Measurements from ENCODE around the gene KIRREL1. TPM values are rescaled to one million over a fixed set of nuclear protein-coding genes. Genes with fewer than 3 reads are reported as not detected.

Gene KIRREL1
- total RNA-seq, 1 donor from 2014 or later, result 10.9 TPM

- intact Hi-C loops (cut with DNase I), result no loop called here
- no peak for DNase-seq (ENCODE audit: low spot score)
Observed at GRCh38 chr1:158049853-158050252, 56.4 kb downstream of the KIRREL1 start.

- intact Hi-C loops (cut with DNase I), result no loop called here
- DNase-seq (ENCODE audit: low spot score), result no peak
Observed at GRCh38 chr1:158053276-158053675, 59.8 kb downstream of the KIRREL1 start.

- intact Hi-C loops (cut with DNase I), result no loop called here
- DNase-seq (ENCODE audit: low spot score), result no peak
Observed at GRCh38 chr1:158054721-158055120, 61.3 kb downstream of the KIRREL1 start.

GRCh38 chr1:158055854-158056253, 62.4 kb downstream of the KIRREL1 start:
- no peak for DNase-seq (ENCODE audit: low spot score)
- intact Hi-C loops (cut with DNase I), result no loop called here

- intact Hi-C loops (cut with DNase I), result no loop called here
- no peak for DNase-seq (ENCODE audit: low spot score)
Observed at GRCh38 chr1:158056498-158056897, 63.1 kb downstream of the KIRREL1 start.

- DNase-seq (ENCODE audit: low spot score), result no peak
- intact Hi-C loops (cut with DNase I), result no loop called here
Observed at GRCh38 chr1:158058237-158058985, 65.0 kb downstream of the KIRREL1 start.

- no peak for DNase-seq (ENCODE audit: low spot score)
- intact Hi-C loops (cut with DNase I), result no loop called here
Observed at GRCh38 chr1:158059984-158060383, 66.5 kb downstream of the KIRREL1 start.

- no peak for DNase-seq (ENCODE audit: low spot score)
- intact Hi-C loops (cut with DNase I), result no loop called here
Observed at GRCh38 chr1:158062174-158062573, 68.7 kb downstream of the KIRREL1 start.

- intact Hi-C loops (cut with DNase I), result loop anchor here (2.0 kb wide), 1 partner anchor 23 kb away; no protein-coding TSS in a partner anchor
- no peak for DNase-seq (ENCODE audit: low spot score)
Observed at GRCh38 chr1:158067662-158068061, 74.2 kb downstream of the KIRREL1 start.

GRCh38 chr1:158068918-158069317, 75.5 kb downstream of the KIRREL1 start:
- intact Hi-C loops (cut with DNase I), result loop anchor here (2.0 kb wide), 1 partner anchor 24 kb away; no protein-coding TSS in a partner anchor
- no peak for DNase-seq (ENCODE audit: low spot score)

GRCh38 chr1:158071138-158071537, 77.7 kb downstream of the KIRREL1 start:
- intact Hi-C loops (cut with DNase I), result no loop called here
- no peak for DNase-seq (ENCODE audit: low spot score)

- DNase-seq (ENCODE audit: low spot score), result no peak
- intact Hi-C loops (cut with DNase I), result no loop called here
Observed at GRCh38 chr1:158075078-158075477, 81.6 kb downstream of the KIRREL1 start.

- intact Hi-C loops (cut with DNase I), result no loop called here
- no peak for DNase-seq (ENCODE audit: low spot score)
Observed at GRCh38 chr1:158076441-158076840, 83.0 kb downstream of the KIRREL1 start.

GRCh38 chr1:158077411-158078256, 84.2 kb downstream of the KIRREL1 start:
- no peak for DNase-seq (ENCODE audit: low spot score)
- intact Hi-C loops (cut with DNase I), result no loop called here

- intact Hi-C loops (cut with DNase I), result no loop called here
- DNase-seq (ENCODE audit: low spot score), result no peak
Observed at GRCh38 chr1:158078569-158079080, 85.2 kb downstream of the KIRREL1 start.

- intact Hi-C loops (cut with DNase I), result no loop called here
- DNase-seq (ENCODE audit: low spot score), result no peak
Observed at GRCh38 chr1:158080066-158080465, 86.6 kb downstream of the KIRREL1 start.

GRCh38 chr1:158084336-158084735, 90.9 kb downstream of the KIRREL1 start:
- no peak for DNase-seq (ENCODE audit: low spot score)
- intact Hi-C loops (cut with DNase I), result no loop called here

- intact Hi-C loops (cut with DNase I), result loop anchor here (5.0 kb wide), 2 partner anchors 38 to 47 kb away; no protein-coding TSS in a partner anchor
- DNase-seq (ENCODE audit: low spot score), result no peak
Observed at GRCh38 chr1:158084747-158085146, 91.3 kb downstream of the KIRREL1 start.

- no peak for DNase-seq (ENCODE audit: low spot score)
- intact Hi-C loops (cut with DNase I), result loop anchor here (2.0 to 5.0 kb wide), 3 partner anchors 35 to 95 kb away; partner anchors contain the start of gene KIRREL1
Observed at GRCh38 chr1:158087320-158087927, 94.0 kb downstream of the KIRREL1 start.

- intact Hi-C loops (cut with DNase I), result loop anchor here (5.0 kb wide), 2 partner anchors 33 to 52 kb away; no protein-coding TSS in a partner anchor
- no peak for DNase-seq (ENCODE audit: low spot score)
Observed at GRCh38 chr1:158089476-158089875, 96.0 kb downstream of the KIRREL1 start.
